ENCODE results near the gene ARSG. TPM values are rescaled to one million over a fixed set of nuclear protein-coding genes. Genes with fewer than 3 reads are reported as not detected.

ARSG gene
- total RNA-seq, 2 experiments from 2014 or later, result 26.1 to 53.0 TPM

DNA sequence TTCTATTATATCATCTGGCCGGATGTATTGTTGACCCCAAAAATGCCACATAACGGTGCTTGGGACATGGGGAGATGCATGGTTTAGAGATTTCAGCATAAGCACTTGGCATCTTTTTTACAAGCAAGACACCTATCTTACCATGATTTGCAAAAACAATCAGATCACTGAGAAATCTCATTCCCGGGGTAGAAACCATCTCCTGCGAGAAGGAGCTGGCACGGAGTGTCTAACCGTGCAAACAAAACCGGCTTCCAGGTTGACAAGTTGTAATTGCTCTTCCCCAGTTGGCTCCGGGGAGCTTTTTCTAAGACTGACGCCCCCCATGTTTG, 1.4 kb upstream of the ARSG start:
- Histone ChIP-seq H3K9me2 (ENCODE audit: insufficient read depth, low read length) (no peaks in the 10 kb centered on the region), H3K4me3 (ENCODE audit: low read depth, low read length, poor library complexity, severe bottlenecking) (peak overlapping the region; percentile 85), H4K20me1 (ENCODE audit: insufficient read depth, low read length) (no peaks in the 10 kb centered on the region), H3K9me3 (ENCODE audit: low read length) (no peaks in the 10 kb centered on the region), H3K27ac (ENCODE audit: low read depth, low read length, poor library complexity, severe bottlenecking) (peak overlapping the region; percentile 94), H3K4me2 (ENCODE audit: low read length) (peak overlapping the region; percentile 77), H2AFZ (ENCODE audit: low read length) (no peak overlapping the region; the same call in 1 of the 2 replicates), H3K4me1 (ENCODE audit: insufficient read depth, low read length, poor library complexity, severe bottlenecking) (peaks cover 65% of the 10 kb centered on the region), H3K36me3 (ENCODE audit: insufficient read depth, low read length) (peaks cover 14% of the 10 kb centered on the region; the same call in 1 of the 2 replicates), H3K79me2 (ENCODE audit: insufficient read depth, low read depth, low read length) (peaks cover 39% of the 10 kb centered on the region; the same call in 1 of the 2 replicates)
- POLR2A ChIA-PET, result interaction anchor here (0.5 to 9.1 kb wide), 16 partner anchors 15 to 472 kb away, joined by 3 to 67 read pairs (median 4); partner anchors contain the start of gene WIPI1
- intact Hi-C loops (cut with micrococcal nuclease; ENCODE audit: unreplicated experiment), result loop anchor here (2.0 to 5.0 kb wide), 3 partner anchors 67 to 295 kb away; no protein-coding TSS in a partner anchor
- TF ChIP-seq EZH2phosphoT487 (IDR thresholded peaks at IDR 0.05; ENCODE audit: borderline replicate concordance, low read depth, low read length), result no peak
- 0 out of 2 replicates have a peak, but pooled peaks have one; percentile 42 for TF ChIP-seq CTCF (conservative IDR thresholded peaks at IDR 0.05; ENCODE audit: low read length)
- BruUV-seq (replicated peaks), result no TSS peak
- CTCF ChIA-PET (ENCODE audit: unreplicated experiment), result interaction anchor here (0.7 to 2.3 kb wide), 4 partner anchors 25 to 109 kb away, joined by 4 to 6 read pairs (median 5); no protein-coding TSS in a partner anchor
- DNase-seq (ENCODE audit: low spot score), result no peak

DNA sequence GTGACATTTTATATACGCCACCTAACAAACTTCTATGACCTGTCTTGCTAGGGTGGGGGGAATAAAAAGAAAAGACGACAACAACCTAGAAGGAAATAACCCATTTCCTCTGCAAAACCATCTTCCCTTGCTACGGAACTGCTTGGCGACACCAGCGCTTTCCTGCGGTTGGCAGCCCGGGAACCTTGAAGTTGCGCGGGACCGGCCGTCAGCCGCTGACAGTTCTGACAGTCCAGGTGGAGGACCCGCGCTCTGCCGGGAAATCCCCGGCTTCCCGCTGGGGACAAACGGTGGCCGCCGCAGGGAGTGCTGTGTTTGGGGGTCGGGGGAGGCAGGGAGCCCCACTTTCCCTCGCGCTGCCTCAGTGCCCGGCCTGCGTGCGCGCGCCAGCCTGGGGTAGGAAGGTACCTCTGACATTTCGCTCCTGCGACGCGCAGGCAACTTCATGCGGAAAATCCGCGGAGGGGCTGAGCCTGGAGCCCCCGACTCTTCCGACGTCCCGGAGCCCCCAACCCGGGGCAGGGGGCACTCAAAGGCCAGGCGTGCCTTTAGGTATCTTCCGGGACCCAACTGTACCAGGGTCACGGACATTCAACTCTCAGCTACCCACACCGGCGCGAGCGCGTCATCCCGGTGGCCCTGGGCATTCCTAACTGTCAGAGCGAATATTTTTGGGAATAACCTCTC, 884 bp upstream of the ARSG start:
- Histone ChIP-seq H3K4me3 (ENCODE audit: low read depth, low read length, poor library complexity, severe bottlenecking) (peak overlapping the region; percentile 85), H3K9me2 (ENCODE audit: insufficient read depth, low read length) (no peaks in the 10 kb centered on the region), H4K20me1 (ENCODE audit: insufficient read depth, low read length) (no peaks in the 10 kb centered on the region), H3K4me2 (ENCODE audit: low read length) (peak overlapping the region; percentile 77), H3K4me1 (ENCODE audit: insufficient read depth, low read length, poor library complexity, severe bottlenecking) (peaks cover 63% of the 10 kb centered on the region), H3K9me3 (ENCODE audit: low read length) (no peaks in the 10 kb centered on the region), H3K36me3 (ENCODE audit: insufficient read depth, low read length) (peaks cover 9% of the 10 kb centered on the region; the same call in 1 of the 2 replicates), H3K79me2 (ENCODE audit: insufficient read depth, low read depth, low read length) (peaks cover 39% of the 10 kb centered on the region; the same call in 1 of the 2 replicates), H2AFZ (ENCODE audit: low read length) (peak overlapping the region; percentile 32; the same call in 1 of the 2 replicates), H3K27ac (ENCODE audit: low read depth, low read length, poor library complexity, severe bottlenecking) (peak overlapping the region; percentile 94)
- DNase-seq (ENCODE audit: low spot score), result peak; percentile 79
- TF ChIP-seq CTCF (conservative IDR thresholded peaks at IDR 0.05; ENCODE audit: low read length) (no peak; the same call in 1 of the 2 replicates), EZH2phosphoT487 (IDR thresholded peaks at IDR 0.05; ENCODE audit: borderline replicate concordance, low read depth, low read length) (no peak)
- BruUV-seq (replicated peaks), result TSS peak; percentile 81
- POLR2A ChIA-PET, result interaction anchor here (0.5 to 9.1 kb wide), 16 partner anchors 16 to 253 kb away, joined by 3 to 67 read pairs (median 4); partner anchors contain the start of gene WIPI1
- intact Hi-C loops (cut with micrococcal nuclease; ENCODE audit: unreplicated experiment), result loop anchor here (2.0 to 5.0 kb wide), 3 partner anchors 67 to 296 kb away; no protein-coding TSS in a partner anchor
- CTCF ChIA-PET (ENCODE audit: unreplicated experiment), result interaction anchor here (0.7 to 1.4 kb wide), 3 partner anchors 26 to 108 kb away, joined by 4 to 5 read pairs (median 5); no protein-coding TSS in a partner anchor
